GM19438 (cell line): Measurements from ENCODE around the gene FIP1L1.

Source experiments
- ATAC-seq: cut with Tn5 transposase; IDR thresholded peaks from one replicate; pipeline ENCODE4 v1.9.1; 2021; ENCODE audit warnings: low read depth; ENCODE audit not compliant: unreplicated experiment

FIP1L1 gene

DNA sequence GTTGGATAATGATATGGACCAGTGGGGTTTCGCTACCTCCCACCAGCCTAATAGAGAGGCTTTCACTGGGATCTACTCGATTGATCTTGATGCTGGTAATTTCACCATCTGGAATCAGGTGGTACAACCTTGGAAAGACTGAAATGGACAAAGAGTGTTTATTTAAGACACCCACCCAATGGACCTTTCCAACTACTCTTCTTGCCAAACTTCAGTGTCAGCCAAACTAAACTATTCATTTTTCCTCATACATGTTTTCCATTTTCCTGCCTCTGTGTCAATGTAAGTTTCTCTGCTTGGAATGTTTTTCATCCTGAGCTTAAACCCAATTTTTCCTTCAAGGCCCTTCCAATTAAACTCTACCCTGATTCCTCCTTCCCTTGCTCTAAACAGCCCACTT is 121.3 kb downstream of the FIP1L1 start:
- ATAC-seq: no peak

DNA sequence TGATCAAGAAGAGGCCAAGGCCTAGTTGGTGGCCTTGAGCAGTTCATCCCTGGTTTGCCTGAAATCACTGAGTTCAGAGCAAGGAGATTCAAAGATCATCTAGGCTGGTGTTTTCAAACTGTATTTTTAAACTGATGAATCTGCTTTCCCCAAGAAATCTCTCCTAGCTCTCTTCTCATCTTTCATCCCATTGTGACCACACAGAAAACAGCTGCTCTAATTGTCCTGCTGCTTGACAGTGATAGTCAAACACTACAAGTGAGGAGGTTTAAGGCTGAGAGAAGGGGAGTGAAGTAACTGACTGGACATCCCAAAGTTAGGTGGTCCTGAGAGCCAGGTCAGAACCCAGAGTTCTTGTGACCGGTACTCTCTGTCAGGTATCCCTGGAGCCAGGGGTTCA is 122.3 kb downstream of the FIP1L1 start:
- no peak for ATAC-seq

DNA sequence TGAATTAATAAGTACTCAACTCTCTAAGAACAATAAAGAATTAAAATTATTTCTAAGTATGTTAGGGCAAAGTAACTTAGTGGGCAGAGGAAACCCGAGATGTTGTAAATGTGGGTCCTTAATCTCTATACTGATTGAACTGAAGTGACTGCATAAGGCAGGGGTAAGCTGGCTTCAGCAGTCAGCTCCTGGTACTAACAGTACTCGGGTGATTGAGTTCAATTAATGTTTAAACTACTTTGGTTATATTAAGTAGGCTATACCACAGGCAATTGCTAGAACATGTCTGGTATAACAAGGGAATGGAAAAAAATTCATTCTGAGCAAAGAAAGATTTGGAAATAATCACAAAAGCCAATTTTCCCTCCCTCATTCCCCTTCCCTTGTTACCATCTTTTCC is 123.1 kb downstream of the FIP1L1 start:
- no peak for ATAC-seq

DNA sequence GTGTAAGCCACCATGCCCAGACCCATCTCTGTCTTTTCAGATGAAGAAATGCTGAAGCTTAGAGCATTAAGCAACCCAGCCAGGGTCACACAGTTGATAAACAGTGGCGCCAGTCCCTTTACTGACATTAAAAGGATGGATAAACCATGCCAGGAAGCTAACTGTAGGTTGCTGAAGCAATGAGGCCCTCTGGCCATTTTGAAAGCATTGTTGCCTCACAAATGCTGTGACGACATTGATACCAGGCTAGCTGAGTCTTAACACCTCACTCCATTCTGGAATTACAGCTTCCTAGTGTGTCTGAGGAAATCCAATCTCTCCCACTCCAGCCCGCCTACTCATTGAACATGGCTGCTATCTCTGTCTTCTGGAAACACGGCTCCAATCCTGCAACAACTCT is 124.1 kb downstream of the FIP1L1 start:
- no peak for ATAC-seq

DNA sequence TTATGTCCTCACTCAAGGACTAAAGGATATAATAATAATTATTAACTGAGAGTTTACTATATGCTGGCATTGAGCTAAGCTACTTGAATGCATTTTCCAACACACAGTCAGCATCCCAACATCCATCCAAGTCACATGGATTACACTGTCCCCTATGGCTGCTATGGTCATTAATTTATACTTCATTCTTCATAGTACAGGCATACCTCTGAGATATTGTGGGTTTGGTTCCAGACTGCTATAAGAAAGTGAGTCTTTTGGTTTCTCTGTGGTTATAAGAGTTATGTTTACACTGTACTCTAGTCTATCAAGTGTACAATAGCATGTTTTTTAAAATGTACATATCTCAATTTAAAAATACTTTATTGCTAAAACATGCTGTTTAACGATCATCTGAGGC is 124.7 kb downstream of the FIP1L1 start:
- no peak for ATAC-seq

DNA sequence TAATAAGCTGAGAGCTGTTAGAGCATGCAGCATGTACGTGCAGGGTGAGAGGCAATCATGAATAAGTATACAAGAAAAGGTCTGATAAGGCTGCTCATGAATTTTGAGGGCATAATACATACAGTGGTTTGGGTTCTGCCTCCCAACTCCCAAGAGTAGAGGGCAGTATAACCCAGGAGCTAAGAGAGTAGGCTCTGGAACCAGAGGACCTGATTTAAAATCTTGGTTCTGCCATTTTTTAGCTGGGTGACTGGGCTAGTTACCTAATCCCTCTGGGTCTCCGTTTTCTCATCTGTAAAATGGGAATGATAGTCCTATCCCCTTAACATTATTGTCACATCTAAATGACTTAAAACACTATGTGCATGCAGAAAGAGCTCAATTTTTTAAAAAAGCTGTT is 128.5 kb downstream of the FIP1L1 start:
- ATAC-seq: no peak

DNA sequence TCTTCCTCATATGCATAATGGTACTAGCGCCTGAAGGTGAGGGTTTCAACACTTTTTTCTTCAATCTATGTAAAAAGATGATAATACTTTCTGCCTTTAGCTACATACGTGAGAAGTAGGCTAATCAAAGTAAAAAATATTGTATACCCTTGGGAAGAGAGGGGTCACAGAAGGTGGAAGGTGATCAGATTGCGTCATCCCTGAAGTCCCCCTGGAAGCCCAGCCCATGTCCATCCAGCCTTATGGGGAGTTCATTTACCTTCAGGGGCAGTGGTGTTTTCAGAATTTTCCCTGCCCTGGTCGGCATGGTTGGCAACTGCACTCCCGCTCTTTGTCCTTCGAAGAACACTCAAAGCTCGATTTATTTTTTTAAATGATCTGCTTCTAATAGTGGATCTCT is 129.6 kb downstream of the FIP1L1 start:
- ATAC-seq: no peak

DNA sequence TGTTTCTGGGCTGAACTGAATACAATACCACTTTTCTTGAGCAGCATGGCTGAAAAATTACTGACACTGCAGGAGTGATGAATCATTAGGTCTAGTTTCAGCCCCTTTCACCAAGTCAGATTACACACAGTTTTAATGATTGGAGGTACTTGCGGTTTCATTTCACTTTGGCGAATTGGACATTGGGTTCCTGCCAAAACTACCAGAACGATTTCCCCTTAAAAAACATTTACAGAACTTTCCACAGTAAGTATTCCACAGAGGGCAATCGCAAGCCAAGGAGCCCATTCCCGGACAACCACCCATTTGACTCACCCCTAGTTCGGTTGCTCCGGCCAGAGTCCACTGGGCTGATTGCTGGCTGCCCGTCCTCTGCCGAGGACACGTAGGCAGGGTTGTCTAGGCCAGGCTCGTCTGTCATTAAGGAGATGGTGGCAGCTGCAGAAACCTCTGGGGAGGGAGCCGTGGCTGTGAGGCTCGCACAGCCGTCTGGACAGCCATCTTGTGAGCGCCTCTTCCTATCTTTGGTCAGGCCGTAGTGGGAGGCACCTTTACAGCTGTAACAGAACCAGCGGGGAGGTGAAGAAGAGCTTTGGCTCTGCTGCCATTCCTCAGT is 130.3 kb downstream of the FIP1L1 start:
- ATAC-seq: no peak

DNA sequence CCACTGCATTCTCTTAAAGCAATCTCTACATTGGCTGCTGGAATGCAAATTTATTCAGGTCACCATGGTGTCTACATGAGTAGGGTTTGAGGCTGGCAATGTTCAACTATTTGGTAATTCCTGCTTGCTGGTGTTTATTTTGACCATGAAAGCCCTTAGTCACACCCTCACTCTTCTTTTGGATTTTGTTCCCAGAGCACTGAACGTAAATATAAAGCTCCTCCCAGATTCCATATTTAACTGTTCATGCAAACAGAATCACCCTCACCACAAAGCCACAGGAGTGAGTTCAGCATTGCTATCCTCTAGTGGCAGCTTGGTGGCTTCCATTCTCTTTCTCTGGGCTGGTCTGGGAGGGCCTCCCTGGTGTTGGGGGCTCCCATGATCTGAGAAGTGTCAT is 131.0 kb downstream of the FIP1L1 start:
- ATAC-seq: no peak

DNA sequence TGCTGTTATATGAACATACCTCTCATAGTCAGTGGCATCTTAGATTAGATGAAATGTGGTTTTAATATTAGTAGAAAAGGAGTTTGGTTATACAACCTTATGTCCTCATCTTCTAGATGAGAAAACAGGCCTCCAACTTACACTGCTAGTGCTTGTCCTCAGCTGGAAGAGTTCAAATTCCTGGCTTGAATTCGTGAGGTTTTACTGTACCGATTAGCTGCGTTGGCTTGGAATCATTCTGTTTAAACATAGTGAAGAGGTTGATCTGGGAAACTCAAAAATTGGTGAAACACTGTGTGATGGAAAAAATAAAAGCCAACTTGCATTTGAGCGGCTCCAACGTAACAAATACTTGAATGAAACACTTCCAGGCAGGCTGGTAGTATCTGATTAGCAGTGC is 132.9 kb downstream of the FIP1L1 start:
- no peak for ATAC-seq
